B cell (primary cell): ENCODE data around the gene DNASE1L3. TPM values are rescaled to one million over a fixed set of nuclear protein-coding genes. Genes with fewer than 3 reads are reported as not detected.

ENCODE experiments used
- ATAC-seq: fragments of 200-7000 bp; cut with Tn5 transposase; one replicate; pipeline ENCODE4 v1.10.0; 2021; ENCODE audit warnings: low read depth, mild to moderate bottlenecking, moderate number of reproducible peaks, moderate library complexity
- CTCF ChIA-PET: fragments of 350-600 bp; sonication (Branson Sonifier 250); formaldehyde crosslinking; loops from one replicate; lab custom pipeline; 2021; ENCODE audit warnings: antibody characterized with exemption, inconsistent platforms; lab: Charles Lee
- POLR2A ChIA-PET: fragments of 350-600 bp; sonication (Branson Sonifier 250); formaldehyde crosslinking; loops from one replicate; lab custom pipeline; 2021; ENCODE audit warnings: antibody characterized with exemption; lab: Charles Lee
- DNase-seq: peaks from one replicate; pipeline ENCODE4 v3.0.0; 2013
- H2AFZ ChIP-seq: 2 replicates; pipeline ENCODE4 v1.6.1; 2012; ENCODE audit warnings: mild to moderate bottlenecking, low read depth, low read length; ENCODE audit not compliant: insufficient read depth, poor library complexity, severe bottlenecking
- H3K27ac ChIP-seq, 2 donors: 1 replicate in 1 of 2; 2 replicates in 1 of 2; pipeline ENCODE4 v1.5.1; 2012 to 2013; ENCODE audit warnings: low read length in 2 of 2, mild to moderate bottlenecking in 2 of 2, moderate library complexity in 1 of 2
- H3K27me3 ChIP-seq, 4 experiments: fragments of 200-600 bp in 1 of 4; sonication (generic) in 1 of 4; replicated peaks in 1 of 4; 1 replicate in 2 of 4; 2 replicates in 2 of 4; pipeline versions ENCODE4 v1.6.1 to v1.7.0; 2013 to 2016; ENCODE audit warnings: low read length in 3 of 4, mild to moderate bottlenecking in 2 of 4, mixed read lengths in 1 of 4, moderate library complexity in 1 of 4; ENCODE audit not compliant: insufficient read depth in 4 of 4, control insufficient read depth in 3 of 4; ENCODE audit errors: control extremely low read depth in 1 of 4
- H3K36me3 ChIP-seq, 2 experiments: replicated peaks in 1 of 2; 1 replicate in 1 of 2; 2 replicates in 1 of 2; pipeline versions ENCODE4 v1.6.1 to v1.7.1; 2013; ENCODE audit warnings: low read length in 1 of 2; ENCODE audit not compliant: insufficient read depth in 2 of 2, control insufficient read depth in 1 of 2; ENCODE audit errors: control extremely low read depth in 1 of 2, extremely low read depth in 1 of 2
- H3K4me1 ChIP-seq, 2 donors: fragments of 200-600 bp in 1 of 2; sonication (generic) in 1 of 2; 1 replicate in 1 of 2; 2 replicates in 1 of 2; pipeline versions ENCODE4 v1.5.1 to v1.6.1; 2013 to 2017; ENCODE audit warnings: low read length in 2 of 2; ENCODE audit not compliant: control insufficient read depth in 2 of 2, insufficient read depth in 2 of 2
- H3K4me2 ChIP-seq: replicated peaks from 2 replicates; pipeline ENCODE3; 2012; ENCODE audit warnings: mild to moderate bottlenecking, low read depth, low read length; ENCODE audit not compliant: poor library complexity, severe bottlenecking
- H3K4me3 ChIP-seq, 5 experiments: fragments of 200-600 bp in 1 of 5; sonication (generic) in 1 of 5; 1 replicate in 3 of 5; 2 replicates in 2 of 5; pipeline versions ENCODE4 v1.5.1 to v1.7.0; 2011 to 2016; ENCODE audit warnings: low read length in 4 of 5, mild to moderate bottlenecking in 4 of 5, low read depth in 2 of 5, control low read depth in 1 of 5, moderate library complexity in 1 of 5; ENCODE audit not compliant: insufficient read depth in 1 of 5; ENCODE audit errors: control extremely low read depth in 1 of 5, extremely low read depth in 1 of 5
- H3K79me2 ChIP-seq: fragments of 200-600 bp; sonication (generic); one replicate; pipeline ENCODE4 v1.6.0; 2016; ENCODE audit warnings: low read length; ENCODE audit not compliant: control insufficient read depth, insufficient read depth
- H3K9ac ChIP-seq: fragments of 200-600 bp; sonication (generic); 2 replicates; pipeline ENCODE4 v1.6.1; 2017; ENCODE audit warnings: mild to moderate bottlenecking, low read length, moderate library complexity
- H3K9me3 ChIP-seq, 3 donors: one replicate each; pipeline versions ENCODE4 v1.6.1 to v1.7.1; 2013; ENCODE audit warnings: low read length in 2 of 3; ENCODE audit not compliant: control insufficient read depth in 2 of 3, insufficient read depth in 1 of 3; ENCODE audit errors: control extremely low read depth in 1 of 3
- H4K20me1 ChIP-seq: 2 replicates; pipeline ENCODE4 v1.6.0; 2012; ENCODE audit warnings: mild to moderate bottlenecking, low read length; ENCODE audit not compliant: insufficient read depth, control insufficient read depth, poor library complexity, severe bottlenecking
- H3K27ac Mint-ChIP-seq: one replicate; pipeline ENCODE4 v1.8.0; 2021; ENCODE audit warnings: mixed read lengths
- H3K27me3 Mint-ChIP-seq: one replicate; pipeline ENCODE4 v1.8.0; 2021; ENCODE audit warnings: mixed read lengths
- H3K4me1 Mint-ChIP-seq: one replicate; pipeline ENCODE4 v1.8.0; 2021; ENCODE audit warnings: mixed read lengths
- H3K4me3 Mint-ChIP-seq: one replicate; pipeline ENCODE4 v1.8.0; 2021; ENCODE audit warnings: mixed read lengths
- H3K9me3 Mint-ChIP-seq: one replicate; pipeline ENCODE4 v1.8.0; 2022; ENCODE audit warnings: mixed read lengths; ENCODE audit not compliant: insufficient read depth
- EZH2 ChIP-seq: IDR thresholded peaks from 2 replicates; pipeline ENCODE4 v1.6.1; 2012; ENCODE audit warnings: borderline replicate concordance, low read depth, mild to moderate bottlenecking, moderate library complexity, low read length; ENCODE audit not compliant: insufficient read depth, poor library complexity, severe bottlenecking
- WGBS: methylation state at CpG from one replicate; pipeline ENCODE4 v1.1.5; 2013; ENCODE audit warnings: missing lambda C conversion rate; ENCODE audit not compliant: insufficient coverage; 5-methylcytosine and 5-hydroxymethylcytosine counted together
- intact Hi-C: fragments of 100-400 bp; cut with micrococcal nuclease; formaldehyde crosslinking; loops from one replicate; pipeline ENCODE4 v1.10.0; 2022
- polyA plus RNA-seq: library from polyadenylated mRNA; depleted of rRNA; stranded (reverse); fragments of >200 nt; gene quantifications from 2 replicates; pipeline ENCODE4 v1.2.3, GENCODE V29; 2012
- total RNA-seq, 2 donors: library from RNA; stranded (reverse); fragments of 120-200 nt in 1 of 2; gene quantifications; 1 replicate in 1 of 2; 2 replicates in 1 of 2; pipeline versions ENCODE4 v1.2.3 to v1.2.4, GENCODE V29; 2013 to 2022
- TF ChIP-seq, protein P1 (sequence below): fragments of 200-600 bp; IDR thresholded peaks from one replicate; pipeline ENCODE4 v1.8.0; 2022; ENCODE audit warnings: antibody characterized with exemption, mild to moderate bottlenecking

Gene DNASE1L3
- total and polyA plus RNA-seq, 2 donors (not counting 1 experiment from before 2014, with no cell fraction given), result 0.39 to 2.6 TPM

DNA sequence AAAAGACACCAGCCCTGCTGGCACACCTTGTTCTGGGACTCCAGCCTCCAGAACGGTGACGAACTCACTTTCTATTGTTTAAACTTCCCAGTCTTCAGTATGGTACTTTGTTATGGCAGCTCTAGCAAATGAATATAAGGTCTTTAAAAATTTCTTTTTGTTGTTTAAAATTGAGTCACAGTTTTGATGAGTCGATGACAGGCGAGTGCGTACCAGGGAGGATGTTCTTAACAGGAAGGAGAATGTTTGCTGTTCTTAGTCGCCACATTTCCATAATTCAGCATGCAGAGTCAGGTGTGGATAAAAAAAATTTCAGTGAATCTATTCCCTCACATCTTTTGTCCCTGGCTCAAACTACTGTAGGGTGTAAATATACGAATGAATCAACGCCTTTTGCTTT lies 12.4 kb downstream of the DNASE1L3 start:
- WGBS, result 67% methylated on average over 3 of the region's 8 CpGs
- Mint-ChIP-seq H3K4me1 (peaks cover 62% of the 10 kb centered on the region), H3K9me3 (peaks cover 2% of the 10 kb centered on the region), H3K4me3 (no peak overlapping the region), H3K27ac (peak overlapping the region; percentile 77), H3K27me3 (no peaks in the 10 kb centered on the region)
- no peak for DNase-seq
- TF ChIP-seq, protein P1, sequence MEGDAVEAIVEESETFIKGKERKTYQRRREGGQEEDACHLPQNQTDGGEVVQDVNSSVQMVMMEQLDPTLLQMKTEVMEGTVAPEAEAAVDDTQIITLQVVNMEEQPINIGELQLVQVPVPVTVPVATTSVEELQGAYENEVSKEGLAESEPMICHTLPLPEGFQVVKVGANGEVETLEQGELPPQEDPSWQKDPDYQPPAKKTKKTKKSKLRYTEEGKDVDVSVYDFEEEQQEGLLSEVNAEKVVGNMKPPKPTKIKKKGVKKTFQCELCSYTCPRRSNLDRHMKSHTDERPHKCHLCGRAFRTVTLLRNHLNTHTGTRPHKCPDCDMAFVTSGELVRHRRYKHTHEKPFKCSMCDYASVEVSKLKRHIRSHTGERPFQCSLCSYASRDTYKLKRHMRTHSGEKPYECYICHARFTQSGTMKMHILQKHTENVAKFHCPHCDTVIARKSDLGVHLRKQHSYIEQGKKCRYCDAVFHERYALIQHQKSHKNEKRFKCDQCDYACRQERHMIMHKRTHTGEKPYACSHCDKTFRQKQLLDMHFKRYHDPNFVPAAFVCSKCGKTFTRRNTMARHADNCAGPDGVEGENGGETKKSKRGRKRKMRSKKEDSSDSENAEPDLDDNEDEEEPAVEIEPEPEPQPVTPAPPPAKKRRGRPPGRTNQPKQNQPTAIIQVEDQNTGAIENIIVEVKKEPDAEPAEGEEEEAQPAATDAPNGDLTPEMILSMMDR, result no peak
- no peak for TF ChIP-seq EZH2
- Histone ChIP-seq H3K9me3 (peaks cover 0 to 25% (median 5%) of the 10 kb centered on the region in 3 donors), H3K9ac (no peak overlapping the region), H3K4me1 (peaks cover 66 to 69% of the 10 kb centered on the region in 2 donors), H3K4me3 (no peak overlapping the region), H4K20me1 (no peaks in the 10 kb centered on the region), H3K27ac (peak overlapping the region; percentile 28 to 85), H3K36me3 (peaks cover 0 to 3% of the 10 kb centered on the region in 2 experiments), H3K4me2 (peak overlapping the region; percentile 58), H3K27me3 (no peaks in the 10 kb centered on the region), H2AFZ (no peak overlapping the region), H3K79me2 (no peaks in the 10 kb centered on the region)
- intact Hi-C loops, result no loop called here
- ChIA-PET POLR2A (no interaction called here), CTCF (interaction anchor here (0.6 to 9.6 kb wide), 4 partner anchors 9 to 137 kb away, joined by 3 to 66 read pairs (median 37); no protein-coding TSS in a partner anchor)
- no peak for ATAC-seq

DNA sequence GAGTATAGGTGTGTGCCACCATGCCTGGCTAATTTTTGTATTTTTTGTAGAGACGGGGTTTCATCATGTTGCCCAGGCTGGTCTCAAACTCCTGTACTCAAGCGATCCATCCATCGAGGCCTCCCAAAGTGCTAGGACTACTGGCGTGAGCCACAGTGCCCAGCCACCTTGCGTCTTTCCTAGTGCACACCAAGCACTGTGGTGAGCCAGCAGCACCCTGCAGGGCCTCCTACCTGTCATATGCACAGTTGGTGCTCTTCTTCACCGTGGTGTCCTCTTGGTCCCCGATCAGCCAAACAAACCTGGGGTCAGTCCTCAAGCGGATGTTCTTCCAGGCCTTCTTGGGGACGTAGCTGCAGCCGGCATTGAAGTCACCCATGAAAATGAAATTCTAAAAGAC lies 13.2 kb downstream of the DNASE1L3 start:
- Histone ChIP-seq H2AFZ (no peak overlapping the region), H3K9ac (no peak overlapping the region), H3K4me3 (no peak overlapping the region), H3K9me3 (peaks cover 0 to 25% (median 5%) of the 10 kb centered on the region in 3 donors), H3K4me1 (peaks cover 58 to 61% of the 10 kb centered on the region in 2 donors), H3K4me2 (peak overlapping the region; percentile 58), H4K20me1 (no peaks in the 10 kb centered on the region), H3K36me3 (peaks cover 0 to 6% of the 10 kb centered on the region in 2 experiments), H3K27ac (peak overlapping the region; percentile 73 to 85), H3K27me3 (no peaks in the 10 kb centered on the region), H3K79me2 (no peaks in the 10 kb centered on the region)
- ATAC-seq (no peak), DNase-seq (no peak)
- peaks cover 2% of the 10 kb centered on the region for H3K9me3 Mint-ChIP-seq
- H3K27ac Mint-ChIP-seq, result peak overlapping the region; percentile 78
- TF ChIP-seq EZH2, result no peak
- TF ChIP-seq, protein P1, result no peak
- WGBS, result 98% methylated on average over 10 of the region's 10 CpGs
- intact Hi-C loops, result no loop called here
- peaks cover 54% of the 10 kb centered on the region for H3K4me1 Mint-ChIP-seq
- H3K27me3 Mint-ChIP-seq, result no peaks in the 10 kb centered on the region
- peak overlapping the region; percentile 44 for H3K4me3 Mint-ChIP-seq
- ChIA-PET CTCF (interaction anchor here (0.9 to 9.6 kb wide), 7 partner anchors 8 to 109 kb away, joined by 3 to 66 read pairs (median 17); partner anchors contain the start of genes HTD2 and RPP14), POLR2A (interaction anchor here (0.8 to 1.8 kb wide), 4 partner anchors 16 to 36 kb away, joined by 3 to 10 read pairs (median 3); no protein-coding TSS in a partner anchor)
